Astrocyte (in vitro differentiated cells and primary cell): ENCODE results near the gene FOXL1. TPM values are rescaled to one million over a fixed set of nuclear protein-coding genes. Genes with fewer than 3 reads are reported as not detected.
A peak's percentile ranks its signal among the peaks of the same experiment; 100 is the strongest.

Source experiments
- DNase-seq: peaks from one replicate; pipeline ENCODE4 v3.0.0-alpha.2; 2010; ENCODE audit warnings: low read depth
- FAIRE-seq: peaks from 2 replicates; lab custom pipeline; 2011; peaks lifted over from hg19 to GRCh38; lab: Jason Lieb, UNC
- H2AFZ ChIP-seq: 2 replicates; pipeline ENCODE4 v1.6.0; 2012; ENCODE audit warnings: low read depth, low read length, inconsistent platforms
- H3K27ac ChIP-seq: 2 replicates; pipeline ENCODE4 v1.5.1; 2011; ENCODE audit warnings: low read depth, low read length, inconsistent platforms
- H3K27me3 ChIP-seq: 2 replicates; pipeline ENCODE4 v1.6.0; 2011; ENCODE audit warnings: low read length, inconsistent platforms; ENCODE audit not compliant: insufficient read depth
- H3K36me3 ChIP-seq: 2 replicates; pipeline ENCODE4 v1.5.1; 2011; ENCODE audit warnings: low read length, inconsistent platforms; ENCODE audit not compliant: insufficient read depth
- H3K4me1 ChIP-seq: 2 replicates; pipeline ENCODE4 v1.5.1; 2011; ENCODE audit warnings: low read length, inconsistent platforms; ENCODE audit not compliant: insufficient read depth
- H3K4me2 ChIP-seq: 2 replicates; pipeline ENCODE4 v1.6.0; 2012; ENCODE audit warnings: low read length, inconsistent platforms
- H3K4me3 ChIP-seq: 2 replicates; pipeline ENCODE4 v1.5.1; 2011; ENCODE audit warnings: low read depth, mild to moderate bottlenecking, low read length, inconsistent platforms; ENCODE audit not compliant: insufficient read depth
- H3K79me2 ChIP-seq: 2 replicates; pipeline ENCODE4 v1.6.0; 2012; ENCODE audit warnings: mild to moderate bottlenecking, low read length, inconsistent platforms; ENCODE audit not compliant: insufficient read depth
- H3K9ac ChIP-seq: 2 replicates; pipeline ENCODE4 v1.6.0; 2012; ENCODE audit warnings: mild to moderate bottlenecking, low read length, inconsistent platforms
- H3K9me3 ChIP-seq: 2 replicates; pipeline ENCODE4 v1.5.1; 2012; ENCODE audit warnings: low read depth, mild to moderate bottlenecking, low read length, inconsistent platforms; ENCODE audit not compliant: insufficient read depth
- H4K20me1 ChIP-seq: 2 replicates; pipeline ENCODE4 v1.6.0; 2012; ENCODE audit warnings: low read length, inconsistent platforms; ENCODE audit not compliant: insufficient read depth
- H3K27ac Mint-ChIP-seq: one replicate; pipeline ENCODE4 v1.8.0; 2021; ENCODE audit warnings: mild to moderate bottlenecking, mixed read lengths; ENCODE audit not compliant: unreplicated experiment
- H3K27me3 Mint-ChIP-seq: one replicate; pipeline ENCODE4 v1.8.0; 2021; ENCODE audit warnings: low read depth, mixed read lengths; ENCODE audit not compliant: unreplicated experiment
- H3K36me3 Mint-ChIP-seq: one replicate; pipeline ENCODE4 v1.8.0; 2021; ENCODE audit warnings: low read depth, mixed read lengths; ENCODE audit not compliant: unreplicated experiment
- H3K4me1 Mint-ChIP-seq: one replicate; pipeline ENCODE4 v1.8.0; 2021; ENCODE audit warnings: low read depth, mixed read lengths; ENCODE audit not compliant: unreplicated experiment
- H3K4me3 Mint-ChIP-seq: one replicate; pipeline ENCODE4 v1.8.0; 2021; ENCODE audit warnings: mild to moderate bottlenecking, moderate library complexity, mixed read lengths; ENCODE audit not compliant: unreplicated experiment
- H3K9me3 Mint-ChIP-seq: one replicate; pipeline ENCODE4 v1.8.0; 2021; ENCODE audit warnings: mild to moderate bottlenecking, mixed read lengths; ENCODE audit not compliant: unreplicated experiment
- CTCF ChIP-seq: IDR thresholded peaks from 2 replicates; pipeline ENCODE4 v1.5.1; 2011; ENCODE audit warnings: low read depth, mild to moderate bottlenecking, inconsistent platforms, low read length, moderate library complexity; ENCODE audit not compliant: insufficient read depth
- EZH2 ChIP-seq: IDR thresholded peaks from 2 replicates; pipeline ENCODE4 v1.6.1; 2012; ENCODE audit warnings: mild to moderate bottlenecking, low read length, inconsistent platforms; ENCODE audit not compliant: insufficient read depth
- total RNA-seq: library from RNA; stranded (reverse); gene quantifications from 2 replicates; pipeline ENCODE4 v1.2.1, GENCODE V29; 2021

The FOXL1 gene
- total RNA-seq, 1 donor from 2014 or later: 6.1 TPM

- Histone ChIP-seq H3K79me2 (peaks cover 94% of the 10 kb centered on the region), H3K4me3 (peak overlapping the region; percentile 97), H4K20me1 (peaks cover 64% of the 10 kb centered on the region), H3K4me2 (peak overlapping the region; percentile 86), H3K27ac (peak overlapping the region; percentile 94), H3K9ac (peak overlapping the region; percentile 99), H3K4me1 (peaks cover 44% of the 10 kb centered on the region), H3K36me3 (peaks cover 12% of the 10 kb centered on the region), H2AFZ (no peak overlapping the region), H3K27me3 (no peaks in the 10 kb centered on the region), H3K9me3 (no peaks in the 10 kb centered on the region)
- FAIRE-seq (no peak), DNase-seq (no peak)
- Mint-ChIP-seq H3K9me3 (no peaks in the 10 kb centered on the region), H3K4me1 (peaks cover 34% of the 10 kb centered on the region), H3K27me3 (peaks cover 37% of the 10 kb centered on the region), H3K36me3 (peaks cover 14% of the 10 kb centered on the region), H3K4me3 (peak overlapping the region; percentile 90), H3K27ac (no peak overlapping the region)
- no peak for TF ChIP-seq EZH2
- TF ChIP-seq CTCF: no peak
Measured at GRCh38 chr16:86572041-86572521, 6.3 kb upstream of the FOXL1 start.

GRCh38 chr16:86572606-86573005 lies 5.7 kb upstream of the FOXL1 start:
- FAIRE-seq (no peak), DNase-seq (no peak)
- Histone ChIP-seq H3K36me3 (peaks cover 12% of the 10 kb centered on the region), H4K20me1 (peaks cover 64% of the 10 kb centered on the region), H3K27ac (peak overlapping the region; percentile 94), H2AFZ (no peak overlapping the region), H3K4me2 (peak overlapping the region; percentile 86), H3K4me1 (peaks cover 50% of the 10 kb centered on the region), H3K4me3 (peak overlapping the region; percentile 97), H3K9ac (peak overlapping the region; percentile 99), H3K27me3 (no peaks in the 10 kb centered on the region), H3K9me3 (no peaks in the 10 kb centered on the region), H3K79me2 (peaks cover 94% of the 10 kb centered on the region)
- Mint-ChIP-seq H3K9me3 (no peaks in the 10 kb centered on the region), H3K36me3 (peaks cover 14% of the 10 kb centered on the region), H3K4me3 (no peak overlapping the region), H3K4me1 (peaks cover 38% of the 10 kb centered on the region), H3K27me3 (peaks cover 37% of the 10 kb centered on the region), H3K27ac (peak overlapping the region; percentile 58)
- TF ChIP-seq EZH2: no peak
- no peak for TF ChIP-seq CTCF

- Histone ChIP-seq H3K9me3 (no peaks in the 10 kb centered on the region), H4K20me1 (peaks cover 64% of the 10 kb centered on the region), H3K27me3 (no peaks in the 10 kb centered on the region), H3K36me3 (peaks cover 12% of the 10 kb centered on the region), H3K9ac (peak overlapping the region; percentile 99), H3K27ac (peak overlapping the region; percentile 94), H2AFZ (no peak overlapping the region), H3K4me2 (peak overlapping the region; percentile 86), H3K79me2 (peaks cover 89% of the 10 kb centered on the region), H3K4me1 (peaks cover 56% of the 10 kb centered on the region), H3K4me3 (peak overlapping the region; percentile 97)
- H3K9me3 Mint-ChIP-seq: peaks cover 1% of the 10 kb centered on the region
- FAIRE-seq (no peak), DNase-seq (peak; percentile 69)
- TF ChIP-seq EZH2 (no peak), CTCF (no peak)
- peaks cover 45% of the 10 kb centered on the region for H3K4me1 Mint-ChIP-seq
- H3K4me3 Mint-ChIP-seq: peak overlapping the region; percentile 42
- H3K36me3 Mint-ChIP-seq: peaks cover 14% of the 10 kb centered on the region
- H3K27ac Mint-ChIP-seq: peak overlapping the region; percentile 58
- peaks cover 37% of the 10 kb centered on the region for H3K27me3 Mint-ChIP-seq
Measured at GRCh38 chr16:86573215-86573614, 5.1 kb upstream of the FOXL1 start.
